Hepatic stellate cell (primary cell): ENCODE results near the gene MYZAP.
"Not testable (repeated sequence)": the region's sequence is repeated elsewhere in the genome, so short reads cannot be mapped to it uniquely, and the experiment has no call there.

Experiments used
- DNase-seq: peaks from one replicate; pipeline ENCODE4 v3.0.0; 2011; ENCODE audit warnings: low spot score

MYZAP gene

DNA sequence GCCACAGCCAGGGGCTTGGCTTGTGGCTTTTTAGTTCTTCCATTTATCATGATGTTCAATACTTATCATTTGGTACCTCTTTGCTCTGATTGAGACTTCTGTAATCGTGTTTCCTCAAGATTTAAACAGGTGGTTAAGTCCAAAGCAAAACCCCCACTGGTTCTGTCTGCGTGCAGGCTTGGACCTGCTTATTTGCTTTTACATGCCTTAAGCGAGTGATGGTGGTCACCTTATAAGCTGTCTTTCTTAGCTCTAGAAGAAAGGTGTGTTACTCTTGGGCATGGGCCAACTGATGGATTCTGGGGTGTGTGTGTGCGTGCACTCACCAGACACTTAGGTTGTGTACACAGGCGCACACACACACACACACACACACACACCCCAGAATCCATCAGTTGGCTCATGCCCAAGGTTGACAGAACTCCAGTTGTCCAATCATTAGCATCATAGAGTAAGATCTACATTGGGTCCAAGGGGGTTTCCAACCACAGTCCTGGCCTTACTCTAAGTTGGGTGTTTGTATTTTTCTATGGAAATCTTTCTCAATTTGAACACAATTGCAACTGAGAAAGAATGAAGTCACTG is 1.2 kb downstream of the MYZAP start:
- no peak for DNase-seq

DNA sequence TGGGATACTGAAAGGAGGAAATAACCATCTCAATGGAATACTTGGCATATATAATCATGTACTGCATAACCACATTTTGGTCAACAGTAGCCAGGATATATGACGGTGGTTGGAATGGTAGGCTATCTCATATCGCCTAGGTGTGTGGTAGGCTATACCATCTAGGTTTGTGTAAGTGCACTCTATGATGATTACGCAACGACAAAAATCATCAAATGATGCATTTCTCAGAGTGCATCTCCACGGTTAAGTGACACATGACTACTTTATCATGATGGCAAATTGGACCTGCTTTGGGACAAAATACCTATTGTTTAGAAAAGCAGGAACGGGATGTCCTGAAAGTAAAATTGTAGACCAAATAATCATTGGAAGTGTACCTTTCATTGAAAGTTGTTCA is 2.8 kb downstream of the MYZAP start:
- DNase-seq: no peak

DNA sequence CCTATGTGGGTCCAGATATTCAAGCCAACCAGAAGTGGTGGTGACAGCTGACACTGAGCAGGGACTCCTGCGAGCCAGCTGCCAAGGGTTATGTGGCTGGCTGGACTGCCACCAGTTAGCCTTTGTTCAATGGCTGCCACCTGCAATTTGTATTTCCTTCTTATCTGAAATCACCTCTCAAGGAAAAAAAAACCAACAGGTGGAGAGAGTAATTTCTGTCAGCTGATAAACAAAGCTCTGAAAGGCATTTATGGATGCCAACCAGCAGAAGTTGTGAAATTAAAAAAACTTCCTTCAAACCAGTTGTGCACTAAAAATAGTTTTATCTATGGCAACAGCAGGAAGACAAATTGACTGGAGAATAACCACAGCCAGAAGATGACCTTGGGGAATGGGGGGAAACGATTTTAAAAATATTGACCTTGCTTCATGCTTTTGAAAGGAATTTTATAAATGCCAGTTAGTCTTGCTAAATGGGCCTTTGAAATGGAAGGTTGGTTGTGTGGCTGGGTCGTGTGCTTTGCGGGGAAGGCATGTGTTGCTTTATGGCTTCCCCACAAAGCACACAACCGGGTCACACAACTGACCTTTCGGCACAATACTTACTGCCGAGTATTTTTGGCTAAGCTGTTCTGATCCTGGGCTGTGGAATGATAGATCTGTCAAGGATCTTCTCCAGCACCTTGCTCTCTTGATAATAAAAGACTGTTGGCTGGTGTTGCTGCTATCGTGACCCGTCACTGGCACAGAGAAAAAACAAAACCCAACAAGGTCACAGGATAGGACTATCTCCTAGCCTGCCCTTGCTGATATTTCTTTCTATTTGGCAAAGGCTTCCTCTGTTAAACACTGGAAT is 3.5 kb downstream of the MYZAP start:
- DNase-seq: no peak

DNA sequence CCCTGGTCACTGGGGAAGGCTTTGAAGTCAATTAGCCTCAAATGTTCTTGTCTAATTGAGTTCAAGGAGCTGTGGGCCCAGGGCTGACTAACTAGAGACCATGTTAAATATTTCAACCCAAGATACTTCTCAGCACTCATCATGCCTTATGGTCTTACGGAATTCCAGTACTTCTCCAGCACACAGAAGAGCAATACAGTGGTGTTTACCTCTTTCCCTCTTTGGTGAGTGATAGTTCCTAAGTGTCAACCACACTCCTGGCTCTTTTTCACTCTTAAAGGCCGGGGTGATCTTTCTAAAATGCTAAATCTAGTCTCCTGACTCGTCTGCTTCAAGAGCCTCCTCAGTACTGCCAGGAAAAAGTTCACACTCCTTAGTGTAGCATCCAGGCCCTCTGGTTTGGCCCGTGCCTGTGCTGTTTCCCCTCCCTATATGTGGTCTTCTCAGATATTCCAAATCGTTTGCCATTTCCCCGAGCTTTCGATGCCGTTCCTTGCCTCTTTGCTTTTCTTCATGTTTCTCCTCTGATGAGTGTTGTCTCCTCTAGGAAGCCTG is 4.7 kb downstream of the MYZAP start:
- no peak for DNase-seq

DNA sequence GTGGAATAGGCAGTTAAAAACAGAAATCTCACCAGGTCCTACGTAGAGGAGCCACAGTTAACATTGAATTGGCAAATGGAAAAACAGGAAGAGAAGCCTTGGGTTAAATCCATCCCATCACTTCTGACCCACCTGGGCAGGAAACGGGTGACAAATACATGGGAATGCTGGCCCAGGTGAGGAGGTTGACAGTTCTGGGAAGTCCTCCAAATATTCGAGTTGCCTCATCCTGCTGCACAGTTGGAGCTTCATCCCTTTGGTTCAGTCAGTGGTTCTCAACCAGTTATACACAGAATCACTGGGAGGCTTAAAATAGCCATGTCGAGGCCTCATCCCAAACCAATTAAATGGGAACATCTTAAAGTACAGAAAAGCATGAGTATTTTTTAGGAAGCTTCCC is 5.3 kb downstream of the MYZAP start:
- no peak for DNase-seq

DNA sequence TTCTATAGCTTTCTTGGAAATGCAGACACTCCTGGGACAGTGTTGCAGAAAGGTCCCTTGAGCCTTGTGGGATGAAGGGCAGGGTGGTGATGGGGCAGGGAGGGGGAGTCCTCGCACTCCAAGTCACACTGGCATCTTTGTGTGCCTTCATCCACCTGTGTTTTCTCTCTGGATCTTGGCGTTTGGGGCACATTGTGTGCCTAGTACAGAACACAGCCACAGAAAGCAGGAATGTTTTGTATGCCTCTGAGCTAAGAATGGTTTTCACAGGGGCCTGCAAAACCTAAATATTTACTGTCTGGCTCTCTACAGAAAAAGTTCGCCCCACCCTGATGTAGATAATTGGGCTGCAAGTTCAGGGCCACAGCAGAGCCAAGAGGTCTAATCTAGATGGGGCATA is 5.7 kb downstream of the MYZAP start:
- no peak for DNase-seq

DNA sequence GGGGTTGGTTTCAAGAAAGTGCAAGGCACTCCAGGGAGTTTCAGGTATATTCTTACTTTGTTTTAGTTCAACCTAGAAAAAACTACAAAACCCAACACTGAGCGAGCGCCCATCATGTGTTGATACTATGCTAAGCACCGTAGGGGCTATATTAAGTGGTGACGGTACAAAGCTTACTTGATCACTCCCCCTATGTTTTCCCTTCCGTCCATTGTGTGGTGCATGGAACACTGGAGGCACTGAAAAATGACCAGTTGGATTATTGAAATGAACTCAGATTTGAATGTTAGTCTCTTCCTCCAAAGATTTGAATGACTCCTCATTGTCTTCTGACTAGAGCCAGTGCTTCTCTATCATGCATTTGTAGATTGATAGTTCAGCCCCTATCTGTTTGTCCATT is 6.6 kb downstream of the MYZAP start:
- DNase-seq: no peak

DNA sequence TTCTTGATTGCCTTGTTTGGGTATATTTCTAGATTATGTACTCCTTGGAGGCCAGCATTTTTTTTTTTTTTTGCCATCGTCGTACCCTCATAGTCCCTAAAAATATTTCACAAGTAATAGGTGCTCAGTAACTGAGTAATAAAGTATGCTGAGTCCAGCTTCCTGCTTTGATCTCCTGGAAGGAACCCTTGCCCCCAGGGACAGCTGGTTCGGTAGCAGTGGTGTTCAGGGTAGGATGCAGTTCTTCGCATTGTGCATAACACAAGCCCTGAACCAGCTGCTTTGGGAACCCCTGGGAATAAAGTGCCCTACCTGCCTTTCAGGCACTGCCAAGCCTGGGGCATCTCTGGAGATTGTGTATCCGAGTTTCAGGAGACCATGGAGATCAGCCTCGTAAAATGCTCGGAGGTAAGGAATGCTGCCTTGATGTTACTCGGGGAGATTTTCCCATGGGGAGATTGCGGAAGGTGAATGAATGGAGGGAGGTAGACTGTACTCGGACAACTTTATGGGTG is 7.6 kb downstream of the MYZAP start:
- no peak for DNase-seq

DNA sequence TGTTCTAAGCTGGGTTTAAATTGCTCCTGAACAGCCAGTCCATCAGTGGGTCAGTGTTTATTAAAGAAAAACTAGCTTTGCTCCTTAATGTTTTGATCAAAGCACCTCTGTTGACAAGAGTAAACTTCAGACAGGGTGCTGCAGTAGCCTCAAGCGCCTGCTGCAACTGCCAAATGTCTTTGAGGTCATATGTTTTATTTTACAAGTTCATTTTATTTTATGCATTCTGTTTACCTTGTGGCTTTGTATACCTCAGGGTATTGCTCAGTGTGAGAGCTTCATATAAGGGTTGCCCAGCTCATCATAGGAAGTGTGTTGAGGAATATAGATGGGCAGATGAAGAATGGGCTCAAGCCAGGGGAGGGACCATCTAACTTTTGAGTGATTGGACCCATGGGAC is 8.5 kb downstream of the MYZAP start:
- DNase-seq: no peak

DNA sequence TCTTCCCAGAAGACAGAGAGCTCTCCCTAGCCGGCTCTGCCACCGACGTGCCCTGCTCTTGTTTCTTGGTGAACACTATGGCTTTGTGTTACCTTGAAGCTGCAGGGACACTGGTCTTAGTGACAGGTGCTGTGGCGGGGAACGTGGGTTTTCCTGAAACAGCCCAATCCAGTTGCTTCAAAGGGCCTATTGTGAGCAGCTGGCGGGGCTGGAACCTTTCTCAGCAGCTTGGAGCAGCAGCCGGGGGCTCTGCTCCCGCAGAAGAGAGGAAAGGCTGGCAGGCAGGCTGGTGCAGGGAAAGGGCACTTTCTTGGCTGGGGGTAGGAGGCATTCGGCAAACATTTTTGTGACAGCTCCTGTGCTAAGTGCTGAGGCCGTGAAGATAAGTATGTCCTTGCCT is 12.8 kb downstream of the MYZAP start:
- DNase-seq: no peak

DNA sequence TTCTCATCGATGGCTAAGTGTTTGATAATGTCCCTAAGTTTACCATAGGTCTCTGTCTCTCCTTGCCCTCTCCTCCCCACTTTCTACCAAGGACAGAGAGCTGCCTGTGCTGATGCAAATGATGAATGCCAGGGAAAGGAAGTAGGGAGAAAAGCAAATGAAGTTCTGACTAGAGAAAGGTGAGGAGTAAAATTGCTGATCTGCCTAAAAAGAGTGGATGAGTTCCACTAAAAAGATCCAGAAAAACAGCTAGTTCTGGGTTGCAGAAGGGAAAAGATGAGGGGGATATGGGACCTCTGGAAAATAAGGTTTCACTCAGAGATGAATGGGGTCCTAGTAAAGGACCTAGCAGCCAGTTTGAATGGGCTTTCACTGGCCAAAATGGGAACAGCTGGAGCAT is 13.8 kb downstream of the MYZAP start:
- no peak for DNase-seq

DNA sequence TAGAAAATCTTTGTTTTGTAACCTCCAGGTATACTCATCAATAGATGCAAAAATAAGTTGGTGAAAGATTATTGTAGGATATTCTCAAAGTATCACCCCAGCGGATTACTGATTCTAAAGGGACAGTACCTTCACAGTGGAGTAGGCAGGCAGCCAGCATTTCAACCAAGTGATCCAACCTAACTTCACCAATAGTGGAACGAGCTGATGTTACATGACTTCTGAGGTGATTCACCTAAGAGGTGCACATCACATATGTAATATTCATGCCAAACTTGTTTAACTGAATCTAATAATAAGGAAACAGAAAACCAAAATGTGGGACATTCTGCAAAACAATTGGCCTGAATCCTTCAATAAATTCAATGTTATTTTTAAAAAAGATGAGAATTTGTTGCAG is 14.3 kb downstream of the MYZAP start:
- DNase-seq: no peak

DNA sequence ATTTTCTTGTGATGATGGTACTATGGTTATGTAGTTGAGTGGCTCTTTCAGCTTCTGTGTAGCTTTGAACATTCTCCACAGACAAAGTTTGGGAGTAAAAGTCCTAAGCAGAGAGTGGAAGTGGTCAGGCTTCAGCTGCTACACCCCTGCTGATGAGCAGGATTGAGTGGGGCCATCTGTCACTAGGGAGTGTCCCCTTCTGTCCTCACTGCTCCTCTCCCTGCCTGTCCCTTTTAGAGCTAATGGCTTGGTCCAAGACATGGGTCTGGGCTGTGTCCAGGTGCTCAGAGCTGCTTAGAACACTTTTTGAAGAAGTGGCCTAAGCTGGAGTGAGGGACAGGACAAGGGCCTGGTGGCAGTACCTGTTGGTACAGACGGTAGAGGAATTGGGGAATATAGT is 15.1 kb downstream of the MYZAP start:
- DNase-seq: no peak

DNA sequence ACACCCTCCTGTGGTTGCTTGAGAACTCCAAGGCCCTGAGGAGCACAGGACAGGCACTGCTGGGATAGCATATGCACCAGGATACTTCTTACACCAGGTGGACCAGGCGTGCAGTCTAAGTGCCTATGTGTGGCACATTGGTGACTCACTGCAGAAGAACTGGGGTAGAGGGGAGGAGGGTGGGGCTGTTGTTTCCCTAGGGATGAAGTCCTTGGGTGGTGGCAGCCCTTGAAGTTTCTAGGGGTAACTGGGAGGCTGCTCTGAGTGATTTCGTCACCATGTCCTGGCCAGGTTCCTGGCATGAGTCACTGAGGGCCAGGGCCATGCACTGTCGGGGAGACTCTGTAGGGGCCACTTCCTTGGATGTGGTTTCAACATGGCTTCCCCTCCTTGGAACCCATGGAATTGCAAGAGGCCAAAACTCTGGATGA is 15.9 kb downstream of the MYZAP start:
- DNase-seq: no peak

DNA sequence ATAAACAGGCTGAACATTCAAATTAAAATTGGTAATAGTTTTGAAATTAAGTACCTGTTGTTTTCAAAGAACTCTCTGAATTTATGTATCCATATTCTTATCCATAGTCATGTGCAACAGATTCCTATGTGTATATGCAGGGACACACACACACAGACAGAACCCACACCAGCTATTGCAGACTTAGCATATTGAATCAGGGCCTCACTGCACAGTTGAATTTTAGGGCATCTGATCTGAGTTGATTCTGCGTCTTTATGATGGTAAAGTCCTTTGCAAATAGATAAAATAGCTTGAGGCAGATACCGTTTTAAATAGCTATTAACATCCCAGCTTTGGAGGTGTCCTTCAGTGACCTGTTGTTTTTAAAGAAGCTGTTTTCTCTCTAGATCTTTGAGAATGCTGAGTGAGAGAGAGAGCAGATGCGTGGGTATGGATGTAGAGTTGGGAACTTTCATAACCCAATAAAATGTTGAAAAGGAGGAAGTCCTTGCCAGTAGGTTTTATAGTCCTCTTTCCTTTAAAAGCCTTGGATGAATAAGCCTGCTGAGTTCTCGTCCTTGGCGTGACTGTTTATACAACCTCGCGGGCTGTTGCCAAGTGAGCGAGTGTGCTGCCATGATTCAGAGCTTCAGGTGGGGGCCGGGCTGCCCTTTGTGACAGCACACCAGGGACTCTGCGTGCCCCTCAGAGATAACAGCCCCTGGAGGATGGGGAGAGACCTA is 18.3 kb downstream of the MYZAP start:
- no peak for DNase-seq

DNA sequence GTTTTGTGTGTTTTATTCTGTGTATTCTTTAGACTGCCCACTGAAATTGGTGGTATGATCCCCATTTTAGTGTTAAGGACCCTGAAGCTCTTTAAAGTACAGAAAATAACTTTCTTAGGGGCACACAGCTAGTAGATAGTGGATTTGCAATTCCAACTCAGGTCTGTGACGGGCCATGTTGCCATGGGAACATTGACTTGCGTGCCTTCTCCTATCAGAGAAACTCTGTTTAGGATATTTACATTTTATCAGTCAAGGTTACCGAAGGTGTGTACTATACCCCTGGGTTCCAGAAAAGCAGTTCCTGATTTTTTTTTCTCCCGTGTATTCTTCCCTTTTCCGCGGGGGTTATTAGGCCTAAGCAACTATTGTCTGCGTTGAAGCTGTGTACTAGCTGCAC is 19.4 kb downstream of the MYZAP start:
- no peak for DNase-seq

DNA sequence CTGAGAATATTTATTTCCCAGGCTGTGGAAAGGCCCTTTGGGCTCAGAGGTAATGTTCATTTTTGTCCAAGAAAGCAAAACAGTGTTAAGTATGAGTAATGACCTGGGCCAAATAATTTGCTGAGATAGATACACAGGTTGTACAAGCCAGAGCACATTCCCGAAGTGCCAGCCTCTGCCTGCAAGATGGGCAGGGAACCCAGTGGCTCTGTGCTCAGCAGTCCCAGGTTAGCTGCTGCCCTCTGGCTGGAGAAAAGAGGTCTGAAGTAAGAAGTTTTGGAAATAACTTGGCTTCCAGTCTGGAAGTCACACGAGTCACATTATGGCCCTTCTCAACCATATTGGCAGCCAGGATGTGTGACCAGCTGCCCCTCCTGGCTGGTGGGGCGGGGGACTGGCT is 20.2 kb downstream of the MYZAP start:
- DNase-seq: no peak

DNA sequence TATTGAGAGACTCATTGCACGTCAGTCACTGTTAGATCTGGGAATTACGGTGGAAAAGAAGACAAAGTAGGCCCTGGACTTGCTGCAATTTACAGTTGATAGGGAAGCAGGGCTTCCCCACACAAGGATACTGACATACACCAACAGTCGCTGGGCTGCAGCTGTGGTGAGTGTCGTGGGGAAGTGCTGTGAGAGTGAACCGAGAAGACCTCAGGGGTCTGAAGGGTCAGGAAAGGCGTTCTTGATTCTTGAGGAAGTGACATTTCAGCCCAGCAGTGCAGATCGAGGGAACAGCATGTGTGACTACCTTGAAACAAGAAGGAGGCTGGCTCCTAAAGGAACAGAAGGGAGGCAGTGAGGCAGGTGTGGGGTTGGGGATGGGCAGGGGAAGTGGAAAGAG is 22.5 kb downstream of the MYZAP start:
- no peak for DNase-seq

DNA sequence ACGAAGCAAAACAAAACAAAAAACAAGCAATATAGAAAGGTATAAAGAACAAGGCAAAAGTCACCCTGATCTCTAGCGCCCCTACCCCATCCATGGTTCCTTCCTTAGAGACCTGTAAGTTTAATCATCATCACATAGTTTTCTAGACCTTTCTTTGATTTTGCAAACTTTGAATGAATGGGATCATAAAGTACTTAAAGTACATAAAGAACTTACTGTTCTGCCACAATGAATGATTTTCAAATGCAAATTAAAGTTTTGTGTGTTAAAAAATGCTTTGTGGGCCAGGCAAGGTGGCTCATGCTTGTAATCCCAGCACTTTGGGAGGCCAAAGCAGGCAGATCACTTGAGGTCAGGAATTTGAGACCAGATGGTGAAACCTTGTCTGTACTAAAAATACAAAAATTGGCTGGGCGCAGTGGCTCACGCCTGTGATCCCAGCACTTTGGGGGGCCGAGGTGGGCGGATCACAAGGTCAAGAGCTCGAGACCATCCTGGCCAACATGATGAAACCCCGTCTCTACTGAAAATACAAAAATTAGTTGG is 24.3 kb downstream of the MYZAP start:
- DNase-seq: not testable (repeated sequence)

DNA sequence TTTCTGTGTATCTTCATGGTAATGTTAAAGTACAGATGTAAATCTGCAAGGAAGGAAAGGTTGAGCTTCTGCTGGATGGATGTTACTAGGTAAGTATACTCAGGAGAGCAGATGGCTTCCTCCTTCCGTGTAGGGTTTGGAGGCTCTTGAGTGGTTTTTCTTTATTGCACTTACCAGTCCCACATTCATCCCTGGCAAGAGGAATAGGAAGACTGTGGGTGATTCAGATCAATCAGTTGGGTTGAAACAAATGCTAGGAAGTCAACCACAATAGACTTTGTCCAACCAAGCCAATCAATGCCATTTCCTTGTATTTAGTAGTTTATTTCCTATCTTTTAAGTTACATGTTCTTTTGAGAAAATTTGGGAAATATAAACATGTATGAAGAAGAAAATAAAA is 26.6 kb downstream of the MYZAP start:
- no peak for DNase-seq

DNA sequence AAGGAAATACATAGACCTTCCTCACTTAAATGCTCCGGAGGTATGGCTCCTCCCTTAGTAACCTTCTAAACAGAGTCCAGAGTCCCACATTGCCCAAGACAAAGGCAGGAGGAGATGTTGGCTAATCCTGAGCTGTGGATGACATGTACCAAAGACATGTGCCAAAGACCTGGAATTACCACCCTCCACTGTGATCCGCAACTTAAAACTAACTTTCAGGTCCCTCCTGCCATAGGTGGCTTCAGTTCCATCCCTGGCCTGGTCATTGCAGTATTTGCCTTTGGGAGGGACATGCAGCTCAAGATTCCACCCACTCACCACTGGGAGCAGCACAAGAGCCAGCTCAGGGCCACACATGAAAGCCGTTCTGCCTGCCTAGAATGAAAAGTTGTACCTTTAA is 28.0 kb downstream of the MYZAP start:
- no peak for DNase-seq

DNA sequence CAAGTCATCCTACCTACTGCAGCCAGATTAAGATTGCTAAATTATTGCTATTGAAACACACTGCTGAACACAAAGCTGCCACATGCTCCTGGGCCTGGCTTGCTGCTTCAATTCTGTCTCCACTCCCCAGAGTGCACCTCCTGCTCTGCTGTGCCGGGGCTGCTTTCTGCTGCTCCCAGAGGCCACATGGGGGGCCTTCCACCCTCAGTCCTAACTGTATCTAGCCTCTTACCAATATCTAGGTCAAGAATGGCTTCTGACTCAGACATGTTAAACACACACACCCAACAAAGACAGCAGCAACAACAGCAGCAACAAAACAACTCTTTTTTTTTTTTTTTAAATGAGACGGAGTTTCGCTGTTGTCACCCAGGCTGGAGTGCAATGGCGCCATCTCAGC is 33.0 kb downstream of the MYZAP start:
- no peak for DNase-seq
